Central memory CD4-positive, alpha-beta T cell (primary cell): ENCODE results near the gene MAP2K3.
"Not testable (repeated sequence)": the region's sequence is repeated elsewhere in the genome, so short reads cannot be mapped to it uniquely, and the experiment has no call there.

Experiments
- DNase-seq: peaks from one replicate; pipeline ENCODE4 v3.0.0; 2022

The MAP2K3 gene

DNA sequence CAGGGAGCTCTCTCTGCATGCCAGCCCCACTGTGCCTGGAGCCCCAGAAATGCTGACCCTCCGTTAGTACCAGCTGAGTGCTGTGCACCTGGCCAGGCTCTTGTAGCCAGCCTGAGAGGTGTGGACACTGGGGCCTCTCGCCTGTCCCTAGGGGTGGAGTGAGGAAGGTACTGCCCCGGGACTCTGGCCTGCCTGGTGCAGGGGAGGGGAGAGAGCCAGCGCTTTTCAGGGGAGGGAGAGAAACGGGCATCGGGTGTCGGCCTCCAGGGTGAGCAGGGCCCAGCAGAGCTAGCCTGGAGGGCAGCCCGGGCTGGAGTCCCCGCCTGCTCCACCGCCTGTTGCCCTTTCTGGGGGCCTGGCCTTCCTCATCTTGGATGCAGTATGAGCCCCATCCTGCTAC, 13.1 kb downstream of the MAP2K3 start:
- no peak for DNase-seq

- DNase-seq, result no peak
Measured at GRCh38 chr17:21298056-21298982, 13.8 kb downstream of the MAP2K3 start.

GRCh38 chr17:21298983-21299519, 14.5 kb downstream of the MAP2K3 start:
- DNase-seq, result no peak

DNA sequence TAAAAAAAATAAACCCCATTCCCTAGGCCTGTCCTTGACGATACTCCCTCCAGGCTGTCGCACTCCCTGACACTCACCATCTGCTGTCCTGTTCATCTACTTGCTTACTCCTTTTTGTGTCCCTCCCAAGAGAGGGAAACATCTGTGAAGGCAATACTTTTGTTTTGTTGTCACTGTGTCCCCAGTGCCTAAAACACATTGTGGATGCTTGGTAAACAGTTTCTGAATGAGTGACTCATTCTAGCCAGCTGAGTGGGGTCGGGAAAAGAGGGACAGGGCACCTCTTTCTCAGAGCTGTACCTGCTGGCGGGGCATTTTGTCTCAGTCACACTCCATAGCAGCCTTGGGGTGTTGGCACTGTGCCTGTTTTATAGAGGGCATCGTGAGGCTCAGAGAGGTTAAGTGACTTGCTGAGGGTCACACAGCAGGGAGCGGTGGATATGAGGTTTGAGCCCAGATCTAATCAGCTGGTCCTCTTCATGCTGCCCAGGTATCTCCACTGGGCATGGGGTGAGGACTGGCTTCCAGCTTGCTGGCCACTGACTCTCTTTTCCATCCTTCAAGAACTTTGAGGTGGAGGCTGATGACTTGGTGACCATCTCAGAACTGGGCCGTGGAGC, 15.6 kb downstream of the MAP2K3 start:
- DNase-seq, result no peak

- no peak for DNase-seq
Measured at GRCh38 chr17:21300601-21301571, 16.4 kb downstream of the MAP2K3 start.

DNA sequence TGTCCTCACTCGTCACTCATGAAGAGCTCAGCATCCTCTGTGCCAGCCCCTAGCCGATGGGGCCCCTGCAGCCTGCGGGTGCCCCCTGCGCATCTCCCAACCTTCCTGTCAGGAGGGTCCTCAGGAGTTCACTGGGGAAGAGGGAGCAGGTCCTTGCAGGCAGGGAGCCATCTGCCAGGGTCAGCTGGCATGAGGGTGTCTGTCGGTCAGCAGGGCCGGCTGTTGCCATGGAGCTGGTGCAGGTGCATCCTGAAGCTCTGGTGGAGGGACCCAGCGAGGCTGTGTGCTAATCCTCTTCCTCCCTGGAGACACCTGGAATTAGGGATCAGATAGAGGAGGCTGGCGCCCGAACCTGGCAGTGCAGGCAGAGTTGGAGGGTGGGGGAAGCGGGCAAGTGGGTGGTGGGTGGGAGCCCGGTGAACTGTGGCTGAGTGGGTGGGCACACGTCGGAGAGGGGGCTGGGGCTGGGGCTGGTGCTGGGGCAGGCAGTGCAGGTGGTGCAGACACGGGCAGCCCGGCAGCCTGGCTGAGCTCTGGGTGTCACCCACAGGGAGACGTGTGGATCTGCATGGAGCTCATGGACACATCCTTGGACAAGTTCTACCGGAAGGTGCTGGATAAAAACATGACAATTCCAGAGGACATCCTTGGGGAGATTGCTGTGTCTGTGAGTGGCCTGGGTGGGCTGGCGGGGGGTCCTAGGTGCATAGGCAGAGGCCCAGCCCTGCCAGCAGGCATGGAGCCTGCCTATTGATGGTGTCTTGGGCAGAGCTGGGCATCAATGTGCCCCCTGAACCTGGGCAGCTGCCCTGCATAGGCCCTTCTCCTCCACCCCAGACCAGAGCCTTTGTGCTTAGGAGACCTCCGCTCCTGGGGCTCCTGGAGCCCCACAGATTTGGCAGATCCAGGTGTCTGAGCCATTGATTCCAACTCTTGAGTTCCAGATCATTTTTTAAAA, 17.4 kb downstream of the MAP2K3 start:
- no peak for DNase-seq

GRCh38 chr17:21302711-21303425, 18.4 kb downstream of the MAP2K3 start:
- no peak for DNase-seq

DNA sequence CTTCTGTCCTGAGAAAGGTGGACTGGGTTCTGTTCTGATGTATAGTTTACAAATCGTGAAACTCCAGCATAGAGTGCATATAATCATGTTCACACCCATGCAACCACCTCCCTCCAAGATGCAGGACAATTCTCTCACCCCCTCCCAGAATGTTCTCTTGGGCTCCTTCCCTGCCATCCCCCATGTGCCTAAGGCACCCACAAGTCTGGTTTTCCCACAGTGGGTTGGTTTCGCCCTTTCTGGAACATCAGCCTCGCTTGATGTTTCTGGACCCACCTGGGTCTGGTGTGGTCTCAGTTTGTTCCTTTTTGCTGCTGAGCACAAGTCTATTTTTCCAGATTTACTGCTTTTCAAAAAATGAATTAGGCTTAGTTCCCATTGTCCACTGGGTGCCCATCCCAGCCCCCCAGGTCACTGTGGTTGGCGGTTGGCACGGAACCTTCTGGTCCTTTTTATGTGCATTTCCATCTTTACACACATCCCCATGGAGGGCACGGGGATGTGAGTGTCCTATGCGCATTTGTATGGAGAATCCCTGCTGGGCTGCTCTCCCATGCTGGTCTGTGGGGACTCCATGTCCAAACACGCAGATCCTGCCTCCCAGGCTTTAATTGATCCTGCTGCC, 19.0 kb downstream of the MAP2K3 start:
- DNase-seq, result no peak

DNA sequence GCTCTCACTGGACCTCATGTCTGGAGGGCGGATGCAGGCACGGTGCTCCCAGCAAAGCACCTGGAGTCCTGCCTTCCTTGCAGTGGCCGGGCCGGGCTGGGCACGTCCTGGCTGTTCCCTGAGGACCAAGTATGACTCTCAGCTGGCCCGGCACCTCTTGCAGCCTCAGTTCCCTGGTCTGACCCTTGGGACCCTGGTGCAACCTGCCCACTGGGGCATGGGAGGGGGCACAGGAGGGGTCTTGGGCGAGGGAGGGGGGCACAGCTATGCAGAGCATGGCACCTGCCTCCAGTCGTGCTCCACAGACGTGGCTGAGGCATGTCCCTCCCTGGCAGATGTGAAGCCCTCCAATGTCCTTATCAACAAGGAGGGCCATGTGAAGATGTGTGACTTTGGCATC, 19.6 kb downstream of the MAP2K3 start:
- DNase-seq, result no peak

DNA sequence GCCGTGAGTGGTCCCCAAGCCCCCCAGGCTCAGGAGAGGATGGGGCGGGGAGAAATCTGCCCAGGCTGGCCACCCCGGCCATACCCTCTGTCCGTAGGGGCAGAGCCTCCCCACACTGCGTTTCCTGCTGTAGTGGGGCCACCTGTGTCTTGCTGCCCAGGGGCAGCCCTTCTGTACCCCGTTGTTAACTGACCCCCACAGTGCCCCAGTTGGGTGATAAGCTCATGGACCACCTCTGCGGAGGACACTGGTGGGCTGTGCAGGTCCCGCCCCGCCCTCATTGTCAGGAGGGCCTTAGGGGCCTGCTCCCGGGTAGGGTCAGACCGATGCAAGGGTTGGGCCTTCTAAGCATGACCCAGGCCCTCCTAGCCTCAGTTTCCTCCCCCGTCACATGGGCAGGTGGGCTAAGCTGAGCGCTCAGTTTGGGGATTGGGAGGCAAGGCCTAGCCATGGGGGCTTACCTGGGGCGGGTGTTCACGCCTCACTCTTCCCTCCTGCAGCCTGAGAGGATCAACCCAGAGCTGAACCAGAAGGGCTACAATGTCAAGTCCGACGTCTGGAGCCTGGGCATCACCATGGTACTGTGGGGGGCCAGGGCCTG, 20.1 kb downstream of the MAP2K3 start:
- DNase-seq, result not testable (repeated sequence)

- DNase-seq, result not testable (repeated sequence)
Measured at GRCh38 chr17:21305431-21306180, 21.1 kb downstream of the MAP2K3 start.

- not testable (repeated sequence) for DNase-seq
Measured at GRCh38 chr17:21306611-21307272, 22.2 kb downstream of the MAP2K3 start.

DNA sequence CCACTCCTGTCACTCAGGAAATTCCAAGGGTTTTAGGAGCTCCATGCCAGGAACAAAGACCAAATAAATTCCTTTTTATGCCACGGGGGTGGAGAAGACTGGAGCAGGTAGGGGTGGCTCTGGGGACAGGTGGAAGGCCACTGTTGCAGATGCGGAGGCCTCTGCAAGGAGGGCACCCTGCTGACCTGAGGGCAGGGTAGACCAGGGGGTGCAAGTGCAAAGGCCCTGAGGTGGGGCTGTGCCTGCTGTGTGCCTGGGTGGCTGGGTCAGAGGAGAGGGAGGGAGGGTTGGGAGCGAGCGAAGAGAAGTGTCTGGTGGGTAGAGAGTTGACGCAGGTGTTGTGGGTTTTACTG, 22.7 kb downstream of the MAP2K3 start:
- DNase-seq, result not testable (repeated sequence)

GRCh38 chr17:21308931-21309381, 24.4 kb downstream of the MAP2K3 start:
- DNase-seq, result not testable (repeated sequence)

DNA sequence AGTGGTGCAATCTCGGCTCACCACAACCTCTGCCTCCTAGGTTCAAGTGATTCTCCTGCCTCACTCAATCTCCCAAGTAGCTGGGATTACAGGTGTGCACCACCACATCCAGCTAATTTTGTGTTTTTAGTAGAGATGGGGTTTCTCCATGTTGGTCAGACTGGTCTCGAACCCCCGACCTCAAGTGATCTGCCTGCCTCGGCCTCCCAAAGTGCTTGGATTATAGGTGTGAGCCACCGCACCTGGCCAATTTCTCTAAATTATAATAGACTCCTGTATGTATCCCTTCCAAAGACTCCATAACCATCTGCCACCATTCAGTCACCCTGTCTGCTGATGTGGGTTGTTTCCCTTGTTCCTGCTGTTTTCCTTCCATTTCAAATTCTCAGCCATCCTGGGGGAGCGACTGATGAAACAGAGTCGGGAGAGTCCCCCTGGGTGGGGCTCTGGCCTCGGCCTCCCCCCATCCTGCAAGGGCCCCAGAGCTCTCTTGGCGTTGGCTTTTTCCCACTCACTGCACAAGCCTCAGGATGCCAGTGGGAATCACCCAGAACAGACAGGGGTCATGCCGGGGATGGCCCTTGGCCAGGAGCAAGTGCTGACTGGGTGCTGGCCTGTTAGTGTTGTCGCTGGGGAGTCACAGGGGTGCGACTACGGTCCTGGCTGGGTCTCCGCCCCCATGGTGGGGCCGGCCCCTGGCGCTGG, 25.7 kb downstream of the MAP2K3 start:
- DNase-seq, result not testable (repeated sequence)

DNA sequence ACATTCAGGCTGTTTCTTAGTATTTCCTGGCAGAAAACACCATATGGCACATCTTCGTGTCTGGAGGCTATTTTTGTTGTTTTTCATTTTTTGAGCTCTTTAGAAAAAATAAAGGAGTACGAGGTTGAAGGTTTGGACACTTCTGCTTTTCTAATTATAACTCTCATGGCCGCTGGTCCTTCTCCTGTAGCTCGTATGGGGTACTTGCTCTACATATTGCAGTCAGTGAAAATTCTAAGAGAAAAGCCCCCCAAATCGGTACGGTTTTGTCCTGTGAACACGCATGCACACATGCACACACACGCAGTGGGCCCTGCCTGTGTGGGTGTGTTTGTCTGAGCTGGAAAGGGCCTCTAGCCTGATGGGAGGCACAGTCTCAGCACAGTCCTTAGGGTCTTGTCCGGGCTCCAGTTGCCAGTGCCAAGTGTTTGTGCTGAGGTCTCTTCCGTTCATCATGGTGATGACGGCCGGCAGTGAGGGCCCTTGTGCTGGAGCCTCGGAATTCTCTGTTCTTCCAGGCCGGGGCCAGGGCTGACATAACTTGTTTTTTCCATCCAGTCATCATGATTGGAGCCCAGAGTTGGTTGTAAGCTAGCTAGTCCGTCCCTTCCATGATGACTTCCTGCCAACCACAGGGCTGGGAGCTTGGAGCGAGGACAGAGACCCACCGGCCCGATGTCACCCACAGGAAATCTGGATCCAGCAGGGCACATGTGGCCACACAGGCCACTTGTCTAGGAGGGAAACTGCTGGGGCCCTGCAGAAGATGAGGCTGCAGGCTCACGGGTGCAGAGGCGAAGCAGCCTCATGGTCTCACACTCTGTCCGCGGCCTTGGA, 26.5 kb downstream of the MAP2K3 start:
- DNase-seq, result not testable (repeated sequence)

- no peak for DNase-seq
Measured at GRCh38 chr17:21313320-21313719, 28.8 kb downstream of the MAP2K3 start.
